Hepatocyte (in vitro differentiated cells): Measurements from ENCODE around the gene RYR3. TPM values are rescaled to one million over a fixed set of nuclear protein-coding genes. Genes with fewer than 3 reads are reported as not detected.

Experiments
- DNase-seq: peaks from one replicate; pipeline ENCODE4 v3.0.0-alpha.2; 2016; ENCODE audit warnings: low spot score
- H2AFZ ChIP-seq: fragments of 200-600 bp; sonication (generic); 2 replicates; pipeline ENCODE4 v1.6.0; 2016; ENCODE audit warnings: antibody characterized with exemption, mild to moderate bottlenecking
- H3K27ac ChIP-seq: fragments of 200-600 bp; sonication (generic); 2 replicates; pipeline ENCODE4 v1.5.1; 2016; ENCODE audit warnings: mild to moderate bottlenecking
- H3K27me3 ChIP-seq: fragments of 200-600 bp; sonication (generic); 2 replicates; pipeline ENCODE4 v1.6.1; 2016
- H3K36me3 ChIP-seq: fragments of 200-600 bp; sonication (generic); replicated peaks from 2 replicates; pipeline ENCODE4 v1.5.1; 2016; ENCODE audit warnings: low read depth; ENCODE audit not compliant: insufficient read depth
- H3K4me1 ChIP-seq: fragments of 200-600 bp; sonication (generic); 2 replicates; pipeline ENCODE4 v1.5.1; 2016; ENCODE audit warnings: mild to moderate bottlenecking, moderate library complexity; ENCODE audit not compliant: insufficient read depth
- H3K4me2 ChIP-seq: fragments of 200-600 bp; sonication (generic); 2 replicates; pipeline ENCODE4 v1.6.0; 2016
- H3K4me3 ChIP-seq: fragments of 200-600 bp; sonication (generic); 2 replicates; pipeline ENCODE4 v1.5.1; 2016; ENCODE audit warnings: mild to moderate bottlenecking
- H3K79me2 ChIP-seq: fragments of 200-600 bp; sonication (generic); 2 replicates; pipeline ENCODE4 v1.6.0; 2017; ENCODE audit warnings: mild to moderate bottlenecking
- H3K9me2 ChIP-seq: fragments of 200-600 bp; sonication (generic); replicated peaks from 2 replicates; pipeline ENCODE4 v1.6.0; 2017; ENCODE audit warnings: mild to moderate bottlenecking; ENCODE audit not compliant: insufficient read depth
- H3K9me3 ChIP-seq: fragments of 200-600 bp; sonication (generic); 2 replicates; pipeline ENCODE4 v1.5.1; 2016; ENCODE audit warnings: low read depth, mild to moderate bottlenecking
- H4K20me1 ChIP-seq: fragments of 200-600 bp; sonication (generic); 2 replicates; pipeline ENCODE4 v1.6.0; 2016; ENCODE audit warnings: mild to moderate bottlenecking; ENCODE audit not compliant: insufficient read depth, poor library complexity, severe bottlenecking
- EZH2 ChIP-seq: fragments of 200-600 bp; sonication (generic); IDR thresholded peaks from 2 replicates; pipeline ENCODE4 v1.6.1; 2016; ENCODE audit warnings: antibody characterized with exemption, mild to moderate bottlenecking, borderline replicate concordance
- EZH2phosphoT487 ChIP-seq: fragments of 200-600 bp; sonication (generic); IDR thresholded peaks from one replicate; pipeline ENCODE4 v1.6.1; 2018; ENCODE audit warnings: antibody characterized with exemption, mild to moderate bottlenecking, low read depth, moderate library complexity; ENCODE audit not compliant: unreplicated experiment, severe bottlenecking
- WGBS: methylation state at CpG from one replicate; pipeline ENCODE4 v1.1.6; 2016; ENCODE audit warnings: low lambda C conversion rate; ENCODE audit errors: missing lambda C conversion rate; 5-methylcytosine and 5-hydroxymethylcytosine counted together
- polyA plus RNA-seq: library from polyadenylated mRNA; unstranded; fragments of >200 nt; fragmentation: Nextera tagmentation; extraction: Ambion mirVana; gene quantifications from 2 replicates; pipeline ENCODE4 v1.2.1, GENCODE V29; 2016
- total RNA-seq: library from RNA; depleted of rRNA; stranded (reverse); fragments of >200 nt; gene quantifications from 2 replicates; pipeline ENCODE4 v1.2.3, GENCODE V29; 2014
- TF ChIP-seq, protein P1 (sequence below): fragments of 200-600 bp; sonication (generic); IDR thresholded peaks from 2 replicates; pipeline ENCODE4 v1.5.1; 2016; ENCODE audit warnings: antibody characterized with exemption, mild to moderate bottlenecking; ENCODE audit not compliant: poor library complexity

The RYR3 gene
- total and polyA plus RNA-seq, 2 experiments from 2014 or later: 0.36 to 0.37 TPM

DNA sequence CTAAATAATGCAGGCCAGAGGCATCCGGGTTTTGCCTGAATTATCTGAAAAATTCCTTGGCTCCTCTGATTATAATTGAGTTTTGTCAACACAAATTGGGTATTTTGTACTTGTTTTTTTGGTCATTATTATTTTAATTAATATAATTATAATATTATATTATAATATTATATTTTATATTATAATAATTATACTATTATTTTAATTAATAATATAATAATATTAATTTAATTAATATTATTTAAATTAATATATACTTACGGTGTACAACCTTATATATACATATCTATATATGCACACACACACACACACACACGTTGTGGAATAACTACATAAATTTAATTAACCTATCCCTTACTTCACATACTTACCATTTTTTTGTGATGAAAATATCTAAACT lies 73.5 kb downstream of the RYR3 start:
- no peak overlapping the region for H3K27ac ChIP-seq
- WGBS: 91% methylated on average over 3 of the region's 3 CpGs
- no peak for DNase-seq
- no peaks in the 10 kb centered on the region for H4K20me1 ChIP-seq
- TF ChIP-seq EZH2phosphoT487 (no peak), EZH2 (no peak)
- TF ChIP-seq, protein P1, sequence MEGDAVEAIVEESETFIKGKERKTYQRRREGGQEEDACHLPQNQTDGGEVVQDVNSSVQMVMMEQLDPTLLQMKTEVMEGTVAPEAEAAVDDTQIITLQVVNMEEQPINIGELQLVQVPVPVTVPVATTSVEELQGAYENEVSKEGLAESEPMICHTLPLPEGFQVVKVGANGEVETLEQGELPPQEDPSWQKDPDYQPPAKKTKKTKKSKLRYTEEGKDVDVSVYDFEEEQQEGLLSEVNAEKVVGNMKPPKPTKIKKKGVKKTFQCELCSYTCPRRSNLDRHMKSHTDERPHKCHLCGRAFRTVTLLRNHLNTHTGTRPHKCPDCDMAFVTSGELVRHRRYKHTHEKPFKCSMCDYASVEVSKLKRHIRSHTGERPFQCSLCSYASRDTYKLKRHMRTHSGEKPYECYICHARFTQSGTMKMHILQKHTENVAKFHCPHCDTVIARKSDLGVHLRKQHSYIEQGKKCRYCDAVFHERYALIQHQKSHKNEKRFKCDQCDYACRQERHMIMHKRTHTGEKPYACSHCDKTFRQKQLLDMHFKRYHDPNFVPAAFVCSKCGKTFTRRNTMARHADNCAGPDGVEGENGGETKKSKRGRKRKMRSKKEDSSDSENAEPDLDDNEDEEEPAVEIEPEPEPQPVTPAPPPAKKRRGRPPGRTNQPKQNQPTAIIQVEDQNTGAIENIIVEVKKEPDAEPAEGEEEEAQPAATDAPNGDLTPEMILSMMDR: no peak
- H2AFZ ChIP-seq: no peak overlapping the region
- H3K27me3 ChIP-seq: no peaks in the 10 kb centered on the region
- H3K4me2 ChIP-seq: no peak overlapping the region
- H3K9me3 ChIP-seq: no peaks in the 10 kb centered on the region
- no peaks in the 10 kb centered on the region for H3K36me3 ChIP-seq
- H3K4me3 ChIP-seq: no peak overlapping the region
- H3K79me2 ChIP-seq: no peaks in the 10 kb centered on the region
- no peaks in the 10 kb centered on the region for H3K4me1 ChIP-seq
- H3K9me2 ChIP-seq: no peaks in the 10 kb centered on the region

DNA sequence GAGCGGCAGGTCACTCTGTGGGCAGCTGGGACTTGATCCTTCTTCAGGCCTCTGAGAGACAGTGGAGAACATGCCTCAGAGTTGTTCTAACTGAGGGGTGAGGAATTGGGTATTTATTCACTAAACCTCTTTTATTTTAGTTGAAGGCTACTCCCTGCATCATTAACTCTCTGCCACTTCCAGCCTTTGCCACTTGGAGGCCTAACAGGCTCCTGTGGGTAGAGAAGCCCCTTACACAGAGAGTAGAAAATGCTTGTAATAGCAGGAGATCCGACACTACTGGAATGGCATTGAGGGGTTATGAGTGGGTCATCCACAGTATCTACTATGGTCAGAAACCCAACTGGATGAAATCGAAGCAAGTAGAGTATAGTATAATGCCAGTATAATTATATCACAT lies 81.7 kb downstream of the RYR3 start:
- TF ChIP-seq EZH2phosphoT487 (no peak), EZH2 (no peak)
- TF ChIP-seq, protein P1: no peak
- H3K79me2 ChIP-seq: no peaks in the 10 kb centered on the region
- H3K4me3 ChIP-seq: no peak overlapping the region
- H3K27me3 ChIP-seq: peaks cover 3% of the 10 kb centered on the region
- H2AFZ ChIP-seq: no peak overlapping the region
- no peak overlapping the region for H3K27ac ChIP-seq
- DNase-seq: no peak
- no peaks in the 10 kb centered on the region for H4K20me1 ChIP-seq
- 88% methylated on average over 3 of the region's 3 CpGs for WGBS
- no peaks in the 10 kb centered on the region for H3K36me3 ChIP-seq
- H3K4me2 ChIP-seq: no peak overlapping the region
- H3K9me3 ChIP-seq: no peaks in the 10 kb centered on the region
- no peaks in the 10 kb centered on the region for H3K9me2 ChIP-seq
- no peaks in the 10 kb centered on the region for H3K4me1 ChIP-seq

DNA sequence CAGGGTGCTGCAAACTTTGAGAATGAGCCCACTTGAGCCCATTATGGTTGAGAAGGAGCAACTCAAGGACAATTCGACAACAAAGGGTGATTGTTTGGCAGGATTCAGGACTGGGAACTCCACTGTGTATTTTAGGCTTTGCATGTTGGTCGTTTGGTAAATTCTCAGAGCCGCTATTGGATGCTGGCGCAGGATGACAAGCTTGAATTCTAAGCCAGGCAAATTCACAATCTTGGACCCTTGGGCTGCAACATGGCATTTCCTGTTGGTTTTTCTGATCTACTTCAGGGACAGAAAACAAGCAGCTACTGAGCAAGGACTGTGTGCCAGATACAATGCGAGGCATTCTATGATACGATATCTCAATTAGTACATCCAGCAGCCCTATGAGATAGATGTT lies 82.8 kb downstream of the RYR3 start:
- no peak overlapping the region for H3K4me3 ChIP-seq
- no peak overlapping the region for H2AFZ ChIP-seq
- TF ChIP-seq, protein P1: no peak
- TF ChIP-seq EZH2phosphoT487 (no peak), EZH2 (no peak)
- H3K27me3 ChIP-seq: peaks cover 3% of the 10 kb centered on the region
- H3K9me3 ChIP-seq: no peaks in the 10 kb centered on the region
- no peaks in the 10 kb centered on the region for H3K9me2 ChIP-seq
- 81% methylated on average over 6 of the region's 6 CpGs for WGBS
- H3K27ac ChIP-seq: no peak overlapping the region
- no peaks in the 10 kb centered on the region for H3K79me2 ChIP-seq
- no peak for DNase-seq
- H3K36me3 ChIP-seq: no peaks in the 10 kb centered on the region
- no peaks in the 10 kb centered on the region for H3K4me1 ChIP-seq
- H4K20me1 ChIP-seq: no peaks in the 10 kb centered on the region
- H3K4me2 ChIP-seq: no peak overlapping the region

DNA sequence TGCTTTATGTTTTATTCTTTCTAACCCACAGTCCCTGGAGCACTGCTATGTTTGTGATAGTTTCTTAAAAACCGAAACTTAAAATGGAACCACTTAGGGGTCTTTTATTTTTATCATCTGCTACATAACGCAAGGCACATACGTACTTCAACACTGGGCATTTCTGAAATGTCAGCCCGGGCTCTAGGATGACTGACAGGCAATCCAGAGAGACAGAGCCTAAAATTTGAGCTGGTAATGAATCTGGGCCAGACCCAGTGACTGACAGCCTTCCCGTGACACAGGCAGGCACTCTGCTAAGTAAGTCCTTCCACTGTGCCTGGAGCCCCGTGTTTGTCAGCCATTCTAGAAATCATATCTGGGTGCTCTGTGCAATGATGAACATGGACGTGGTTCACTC lies 84.6 kb downstream of the RYR3 start:
- no peak overlapping the region for H3K4me3 ChIP-seq
- H3K9me2 ChIP-seq: no peaks in the 10 kb centered on the region
- H3K4me2 ChIP-seq: no peak overlapping the region
- WGBS: 80% methylated on average over 7 of the region's 7 CpGs
- no peaks in the 10 kb centered on the region for H4K20me1 ChIP-seq
- no peaks in the 10 kb centered on the region for H3K4me1 ChIP-seq
- no peak overlapping the region for H3K27ac ChIP-seq
- H2AFZ ChIP-seq: no peak overlapping the region
- no peak for TF ChIP-seq EZH2phosphoT487
- no peaks in the 10 kb centered on the region for H3K79me2 ChIP-seq
- peaks cover 3% of the 10 kb centered on the region for H3K27me3 ChIP-seq
- no peak for DNase-seq
- no peaks in the 10 kb centered on the region for H3K9me3 ChIP-seq
- H3K36me3 ChIP-seq: no peaks in the 10 kb centered on the region
